SU-DHL-6 (cell line): ENCODE results near the gene DOCK3.
"Not testable (repeated sequence)": the region's sequence is repeated elsewhere in the genome, so short reads cannot be mapped to it uniquely, and the experiment has no call there.

Source experiments
- CTCF ChIP-seq: fragments of 200-600 bp; sonication (generic); IDR thresholded peaks from one replicate; pipeline ENCODE4 v1.5.1; 2017; ENCODE audit warnings: antibody characterized with exemption, mild to moderate bottlenecking, low read length, moderate library complexity; ENCODE audit not compliant: insufficient read depth, poor library complexity, severe bottlenecking
- EZH2phosphoT487 ChIP-seq: fragments of 200-600 bp; sonication (generic), shearing (Covaris generic); conservative IDR thresholded peaks from 2 replicates; pipeline ENCODE4 v1.6.1; 2018; ENCODE audit warnings: mild to moderate bottlenecking, antibody characterized with exemption, low read length, moderate library complexity, mixed read lengths

GRCh38 chr3:50804376-50804775, 129.6 kb downstream of the DOCK3 start:
- TF ChIP-seq CTCF, EZH2phosphoT487: not testable (repeated sequence)
